HG02610 (cell line): ENCODE measurements around the gene KDM1B.
"Not testable (repeated sequence)": the region's sequence is repeated elsewhere in the genome, so short reads cannot be mapped to it uniquely, and the experiment has no call there.

Experiments
- ATAC-seq: cut with Tn5 transposase; IDR thresholded peaks from one replicate; pipeline ENCODE4 v1.9.1; 2021; ENCODE audit warnings: mild to moderate bottlenecking, moderate library complexity; ENCODE audit not compliant: unreplicated experiment

KDM1B gene

GRCh38 chr6:18186033-18186432, 30.8 kb downstream of the KDM1B start:
- ATAC-seq = peak; percentile 41

DNA sequence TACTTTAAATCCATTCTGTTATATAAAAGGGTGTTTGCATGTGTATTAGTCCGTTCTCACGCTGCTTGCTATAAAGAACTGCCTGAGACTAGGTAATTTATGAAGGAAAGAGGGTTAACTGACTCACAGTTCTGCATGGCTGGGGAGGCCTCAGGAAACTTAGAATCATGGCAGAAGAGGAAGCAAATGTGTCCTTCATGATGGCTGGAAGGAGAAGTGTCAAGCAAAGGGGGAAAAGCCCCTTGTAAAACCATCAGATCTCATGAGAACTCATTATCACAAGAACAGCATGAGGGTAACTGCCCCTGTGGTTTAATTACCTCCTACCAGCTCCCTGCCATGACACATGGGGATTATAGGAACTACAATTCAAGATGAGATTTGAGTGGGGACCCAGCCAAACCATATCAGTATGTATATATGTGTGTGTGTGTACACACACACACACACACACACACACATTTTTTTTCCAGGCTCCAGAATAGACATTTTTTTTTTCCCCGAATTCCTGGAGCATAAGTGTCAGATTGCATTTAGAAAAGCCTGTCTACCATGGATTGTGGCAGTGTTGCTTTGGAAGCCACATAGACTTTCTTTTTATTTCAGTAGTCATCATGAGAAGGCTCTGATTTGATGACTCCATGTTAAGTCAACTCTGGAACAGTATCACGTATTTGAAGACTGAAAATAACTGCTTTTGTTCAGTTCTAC, 31.5 kb downstream of the KDM1B start:
- ATAC-seq = peak; percentile 35

GRCh38 chr6:18187701-18188100, 32.5 kb downstream of the KDM1B start:
- ATAC-seq = no peak

GRCh38 chr6:18189196-18189595, 34.0 kb downstream of the KDM1B start:
- ATAC-seq = no peak

DNA sequence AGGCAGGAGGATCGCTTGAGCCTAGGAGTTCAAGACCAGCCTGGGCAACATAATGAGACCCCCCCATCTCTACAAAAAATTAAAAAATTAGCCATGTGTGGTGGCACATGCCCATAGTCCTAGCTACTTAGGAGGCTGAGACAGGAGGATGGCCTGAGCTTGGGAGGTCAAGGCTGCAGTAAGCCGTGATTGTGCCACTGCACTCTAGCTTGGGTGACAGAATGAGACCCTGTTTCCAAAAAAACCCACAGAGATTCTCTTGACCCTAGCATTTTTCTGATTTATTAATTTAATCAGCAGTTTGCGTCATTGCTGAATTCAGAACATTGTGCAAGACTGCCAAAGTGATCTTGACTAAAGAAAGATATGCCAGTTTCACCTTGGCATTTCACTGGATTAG, 36.8 kb downstream of the KDM1B start:
- no peak for ATAC-seq

DNA sequence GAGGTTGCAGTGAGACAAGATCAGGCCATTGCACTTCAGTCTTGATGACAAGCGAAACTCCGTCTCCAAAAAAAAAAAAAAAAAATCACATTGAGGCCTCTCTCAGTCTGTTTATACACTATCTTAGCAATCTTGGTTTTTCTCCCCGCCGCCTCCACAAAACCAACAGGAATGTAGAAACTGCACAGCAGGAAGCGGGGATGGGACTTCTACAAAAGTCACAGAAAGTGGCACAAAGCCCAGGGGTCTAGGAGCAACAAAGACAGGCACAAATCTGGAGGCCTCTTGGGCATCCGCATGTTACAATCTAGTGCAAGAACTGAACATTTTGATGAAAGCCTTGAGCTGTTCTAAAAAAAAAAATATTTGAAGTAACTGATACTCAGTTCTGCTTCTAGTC, 48.6 kb downstream of the KDM1B start:
- no peak for ATAC-seq

GRCh38 chr6:18204691-18205090, 49.5 kb downstream of the KDM1B start:
- no peak for ATAC-seq

DNA sequence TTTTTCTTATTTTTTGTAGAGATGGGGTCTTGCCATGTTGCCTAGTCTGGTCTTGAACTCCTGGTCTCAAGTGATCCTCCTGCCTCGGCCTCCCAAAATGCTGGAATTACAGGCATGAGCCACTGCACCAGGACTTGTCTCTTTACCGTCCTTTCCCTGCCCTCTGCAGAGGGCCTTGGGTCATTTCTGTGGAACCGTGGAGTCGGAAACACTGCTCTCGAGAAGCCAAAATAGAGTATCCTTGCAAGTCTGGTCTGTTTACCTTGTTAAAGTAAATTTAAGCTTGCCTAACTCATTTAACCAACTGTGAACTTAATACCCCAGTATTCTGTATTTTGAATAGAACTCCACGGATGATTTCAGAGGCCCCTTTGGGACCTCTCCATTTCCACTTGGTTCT, 51.4 kb downstream of the KDM1B start:
- ATAC-seq = no peak

DNA sequence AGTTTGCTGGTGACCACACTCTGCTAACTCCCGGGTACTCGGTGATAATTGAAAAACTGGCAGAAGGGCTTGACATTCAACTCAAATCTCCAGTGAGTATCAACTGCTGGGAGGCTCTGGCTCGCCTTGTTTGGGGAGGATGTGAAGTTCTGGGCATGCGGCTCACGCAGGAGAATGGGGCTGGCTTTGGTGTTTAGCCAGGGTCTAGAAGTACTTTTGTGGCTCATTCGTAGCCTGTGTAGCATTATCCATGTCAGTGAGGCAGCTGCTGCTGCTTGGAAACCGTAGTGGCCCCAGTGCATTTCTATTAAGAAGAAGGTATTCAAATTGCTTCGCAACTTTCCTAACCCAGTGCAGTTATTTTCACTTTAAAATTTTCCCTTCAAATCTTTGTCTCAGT, 52.2 kb downstream of the KDM1B start:
- ATAC-seq = no peak

GRCh38 chr6:18207949-18208348, 52.7 kb downstream of the KDM1B start:
- ATAC-seq = no peak

DNA sequence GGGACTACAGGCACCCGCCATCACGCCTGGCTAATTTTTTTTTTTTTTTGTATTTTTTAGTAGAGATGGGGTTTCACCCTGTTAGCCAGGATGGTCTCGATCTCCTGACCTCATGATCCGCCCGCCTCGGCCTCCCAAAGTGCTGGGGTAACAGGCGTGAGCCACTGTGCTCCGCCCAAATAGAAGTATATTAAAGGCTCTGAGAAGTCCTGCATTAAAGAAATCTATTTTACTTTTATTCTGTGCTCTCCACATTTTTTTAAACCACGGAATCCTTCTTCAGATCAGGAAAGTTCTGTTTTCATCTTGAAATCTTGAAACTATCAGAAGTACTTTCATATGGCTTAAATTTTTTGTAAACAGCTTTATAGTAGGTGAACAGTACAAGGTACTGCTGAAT, 53.6 kb downstream of the KDM1B start:
- ATAC-seq = not testable (repeated sequence)

GRCh38 chr6:18209539-18210197, 54.4 kb downstream of the KDM1B start:
- no peak for ATAC-seq

DNA sequence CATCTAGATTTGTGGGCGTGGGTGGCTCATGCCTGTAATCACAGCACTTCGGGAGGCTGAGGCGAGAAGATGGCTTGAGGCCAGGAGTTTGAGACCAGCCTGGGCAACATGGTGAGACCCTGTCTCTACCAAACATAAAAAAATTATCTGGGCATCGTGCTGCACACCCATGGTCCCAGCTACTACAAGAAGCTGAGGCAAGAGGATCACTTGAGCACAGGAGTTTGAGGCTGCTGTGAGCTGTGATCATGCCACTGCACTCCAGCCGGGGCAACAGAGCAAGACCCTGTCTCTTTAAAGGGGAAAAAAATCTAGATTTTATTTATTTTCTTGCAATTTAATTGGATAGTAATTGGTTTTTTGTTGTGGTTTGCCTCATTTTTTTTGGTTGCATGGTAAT, 55.5 kb downstream of the KDM1B start:
- no peak for ATAC-seq

- ATAC-seq = peak; percentile 91
Observed at GRCh38 chr6:18211338-18211737, 56.1 kb downstream of the KDM1B start.

- no peak for ATAC-seq
Observed at GRCh38 chr6:18212231-18212630, 57.0 kb downstream of the KDM1B start.

GRCh38 chr6:18213439-18213838, 58.2 kb downstream of the KDM1B start:
- ATAC-seq = no peak

GRCh38 chr6:18214003-18214402, 58.8 kb downstream of the KDM1B start:
- ATAC-seq = peak; percentile 31

DNA sequence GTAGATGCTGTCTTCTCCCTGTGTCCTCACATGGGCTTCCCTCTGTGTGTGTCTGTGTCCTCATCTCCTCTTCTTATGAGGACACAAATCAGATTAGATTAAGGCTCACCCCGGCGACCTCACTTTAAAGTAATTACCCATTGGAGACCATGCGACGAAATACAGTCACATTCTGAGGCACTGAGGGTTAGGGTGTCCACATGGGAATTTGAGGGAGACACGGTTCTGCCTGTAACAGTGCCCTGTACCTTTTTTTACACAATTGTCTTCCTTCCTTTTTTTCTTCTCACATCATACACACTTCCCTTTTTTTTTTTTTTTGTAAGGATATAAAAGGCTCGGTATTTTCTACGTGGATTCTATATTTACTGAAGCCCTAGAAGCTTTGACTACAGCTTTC, 60.2 kb downstream of the KDM1B start:
- ATAC-seq = no peak

DNA sequence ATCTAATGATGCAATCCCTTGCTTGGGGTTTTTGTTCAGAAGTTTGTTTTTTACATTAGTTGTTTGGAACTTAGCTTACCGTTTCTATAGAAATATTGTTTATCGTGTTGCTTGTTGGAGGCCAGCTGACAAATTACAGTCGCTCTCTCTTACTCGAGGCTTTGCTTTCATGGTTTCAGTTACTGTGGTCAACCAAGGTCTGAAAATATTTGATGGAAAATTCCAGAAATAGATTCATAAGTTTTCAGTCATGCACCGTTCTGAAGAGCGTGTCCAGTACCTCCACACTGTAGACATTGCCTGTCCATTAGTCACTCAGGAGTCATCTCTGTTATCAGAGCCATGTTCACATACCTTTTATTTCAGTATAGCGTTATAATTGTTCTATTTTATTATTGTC, 61.2 kb downstream of the KDM1B start:
- no peak for ATAC-seq

DNA sequence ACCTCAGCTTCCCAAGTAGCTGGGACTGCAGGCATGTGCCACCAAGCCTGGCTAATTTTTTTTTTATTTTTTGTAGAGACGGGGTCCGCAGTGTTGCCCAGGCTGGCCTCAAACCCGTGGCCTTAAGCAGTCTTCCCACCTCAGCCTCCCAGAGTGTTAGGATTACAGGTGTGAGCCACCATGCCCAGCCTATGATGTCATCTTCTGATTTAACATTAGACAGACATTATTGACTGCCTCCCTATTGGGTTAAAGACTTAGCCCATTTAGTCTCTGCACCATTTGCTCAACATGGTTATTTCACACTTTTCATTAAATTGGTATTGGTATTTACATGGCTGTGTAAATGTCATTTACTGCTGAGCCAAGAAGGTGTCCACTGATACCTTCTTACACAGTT, 63.0 kb downstream of the KDM1B start:
- ATAC-seq = no peak

GRCh38 chr6:18219591-18219990, 64.4 kb downstream of the KDM1B start:
- no peak for ATAC-seq

DNA sequence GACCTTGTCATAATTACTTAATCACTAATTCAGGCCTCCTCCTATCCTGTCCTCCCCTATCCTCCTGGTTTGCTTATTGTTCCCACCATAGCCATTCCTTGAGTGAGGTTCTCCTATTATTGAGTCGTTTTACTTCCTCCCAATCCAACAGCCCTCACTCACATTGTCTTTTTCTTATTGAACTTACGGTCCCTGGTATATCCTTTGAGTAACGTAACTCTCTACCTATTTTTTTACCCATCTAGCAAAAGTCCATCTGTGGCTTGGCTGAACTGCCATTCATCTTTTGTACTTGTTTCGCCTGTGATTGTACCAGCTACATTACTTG, 66.0 kb downstream of the KDM1B start:
- ATAC-seq = no peak
